ENCODE data around the gene ACTL9.

DNA sequence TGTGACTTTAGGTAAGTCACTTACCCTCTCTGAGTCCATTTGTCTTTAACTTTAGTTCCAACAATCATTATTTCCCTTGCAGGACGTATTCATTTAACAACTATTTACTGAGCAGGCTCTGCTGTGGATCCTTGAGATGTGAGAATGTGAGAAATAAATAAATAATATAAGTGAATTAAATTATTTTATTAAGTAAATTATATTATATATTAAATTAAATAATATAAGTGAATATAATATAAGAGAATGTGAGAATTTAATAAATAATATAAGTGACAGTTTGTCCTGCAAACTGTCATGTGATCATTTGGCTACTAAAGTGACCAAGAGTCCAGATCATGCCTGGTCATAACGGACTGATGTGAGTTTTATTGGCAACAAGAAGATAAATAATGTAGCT, 23.4 kb upstream of the ACTL9 start:
- TF ChIP-seq SUZ12 (IDR thresholded peaks at IDR 0.05; ENCODE audit: unreplicated experiment) (no peak), TAF1 (IDR thresholded peaks at IDR 0.05; ENCODE audit: borderline replicate concordance, low read depth, low read length) (no peak), RAD21 (IDR thresholded peaks at IDR 0.05; ENCODE audit: insufficient read depth, low read depth, low read length) (no peak)

Measured in GM12878 (cell line).